GM18907 (cell line): ENCODE measurements around the gene LRIG2.
A peak's percentile ranks its signal among the peaks of the same experiment; 100 is the strongest.
"Not testable (repeated sequence)": the region's sequence is repeated elsewhere in the genome, so short reads cannot be mapped to it uniquely, and the experiment has no call there.

Source experiments
- ATAC-seq: cut with Tn5 transposase; IDR thresholded peaks from one replicate; pipeline ENCODE4 v1.9.1; 2021; ENCODE audit warnings: mild to moderate bottlenecking, moderate library complexity; ENCODE audit not compliant: unreplicated experiment

LRIG2 gene

GRCh38 chr1:113072757-113073478, at the start of gene LRIG2:
Gene LRIG2, plus strand, starts transcription at chr1:113073198. Its CDS starts 209 bp downstream, at chr1:113073407.
- ATAC-seq = peak; percentile 97

- ATAC-seq = not testable (repeated sequence)
Measured at GRCh38 chr1:113023316-113023715, 49.7 kb upstream of the LRIG2 start.

- no peak for ATAC-seq
Measured at GRCh38 chr1:113027007-113027406, 46.0 kb upstream of the LRIG2 start.

- ATAC-seq = no peak
Measured at GRCh38 chr1:113027449-113027848, 45.5 kb upstream of the LRIG2 start.

- ATAC-seq = no peak
Measured at GRCh38 chr1:113029822-113030221, 43.2 kb upstream of the LRIG2 start.

GRCh38 chr1:113031171-113031933, 41.6 kb upstream of the LRIG2 start:
- ATAC-seq = peak; percentile 85

GRCh38 chr1:113035086-113035485, 37.9 kb upstream of the LRIG2 start:
- ATAC-seq = no peak

GRCh38 chr1:113036639-113037321, 36.2 kb upstream of the LRIG2 start:
- peak; percentile 88 for ATAC-seq

- no peak for ATAC-seq
Measured at GRCh38 chr1:113040041-113040440, 33.0 kb upstream of the LRIG2 start.

GRCh38 chr1:113040718-113041412, 32.1 kb upstream of the LRIG2 start:
- ATAC-seq = no peak

GRCh38 chr1:113041569-113042284, 31.3 kb upstream of the LRIG2 start:
- ATAC-seq = no peak

- ATAC-seq = no peak
Measured at GRCh38 chr1:113042285-113043143, 30.5 kb upstream of the LRIG2 start.

GRCh38 chr1:113043144-113043488, 29.9 kb upstream of the LRIG2 start:
- ATAC-seq = not testable (repeated sequence)

GRCh38 chr1:113046569-113046968, 26.4 kb upstream of the LRIG2 start:
- ATAC-seq = no peak

GRCh38 chr1:113048064-113048463, 24.9 kb upstream of the LRIG2 start:
- no peak for ATAC-seq

- ATAC-seq = no peak
Measured at GRCh38 chr1:113053344-113054126, 19.5 kb upstream of the LRIG2 start.

GRCh38 chr1:113055570-113055969, 17.4 kb upstream of the LRIG2 start:
- no peak for ATAC-seq

- ATAC-seq = no peak
Measured at GRCh38 chr1:113057006-113057405, 16.0 kb upstream of the LRIG2 start.
